ENCODE results near the gene RALGAPB.

Gene RALGAPB

DNA sequence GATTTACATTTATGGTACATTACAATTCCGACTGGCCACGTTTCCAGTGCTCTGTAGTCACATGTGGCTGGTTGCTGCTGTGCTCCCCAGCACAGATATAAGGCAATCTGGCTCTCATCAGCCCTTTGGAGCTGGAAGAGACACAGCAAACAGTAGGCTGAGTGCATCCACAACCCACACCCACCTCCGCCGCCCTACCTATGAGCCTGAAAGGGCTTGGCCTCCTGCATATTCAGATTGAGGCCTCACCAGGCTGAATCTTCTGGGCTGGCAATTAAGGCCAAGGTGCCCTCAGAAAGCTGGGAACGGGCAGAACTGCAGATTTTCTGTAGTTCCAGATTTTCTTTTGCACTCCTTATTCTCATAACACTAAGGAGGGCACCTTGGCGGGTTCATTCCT is 34.8 kb upstream of the RALGAPB start:
- TF ChIP-seq GATA3 (IDR thresholded peaks at IDR 0.05; ENCODE audit: low read depth, low read length): no peak
- TF ChIP-seq GATA2 (IDR thresholded peaks at IDR 0.05; ENCODE audit: low read depth, low read length): no peak

- TF ChIP-seq GATA2 (IDR thresholded peaks at IDR 0.05; ENCODE audit: low read depth, low read length) (no peak), GATA3 (IDR thresholded peaks at IDR 0.05; ENCODE audit: low read depth, low read length) (no peak)
Observed at GRCh38 chr20:38441916-38442315, 30.7 kb upstream of the RALGAPB start.

GRCh38 chr20:38445381-38445796 is 27.3 kb upstream of the RALGAPB start:
- no peak for TF ChIP-seq GATA2 (IDR thresholded peaks at IDR 0.05; ENCODE audit: low read depth, low read length)
- no peak for TF ChIP-seq GATA3 (IDR thresholded peaks at IDR 0.05; ENCODE audit: low read depth, low read length)

- TF ChIP-seq GATA3 (IDR thresholded peaks at IDR 0.05; ENCODE audit: low read depth, low read length) (no peak), GATA2 (IDR thresholded peaks at IDR 0.05; ENCODE audit: low read depth, low read length) (no peak)
Observed at GRCh38 chr20:38445901-38446425, 26.7 kb upstream of the RALGAPB start.

DNA sequence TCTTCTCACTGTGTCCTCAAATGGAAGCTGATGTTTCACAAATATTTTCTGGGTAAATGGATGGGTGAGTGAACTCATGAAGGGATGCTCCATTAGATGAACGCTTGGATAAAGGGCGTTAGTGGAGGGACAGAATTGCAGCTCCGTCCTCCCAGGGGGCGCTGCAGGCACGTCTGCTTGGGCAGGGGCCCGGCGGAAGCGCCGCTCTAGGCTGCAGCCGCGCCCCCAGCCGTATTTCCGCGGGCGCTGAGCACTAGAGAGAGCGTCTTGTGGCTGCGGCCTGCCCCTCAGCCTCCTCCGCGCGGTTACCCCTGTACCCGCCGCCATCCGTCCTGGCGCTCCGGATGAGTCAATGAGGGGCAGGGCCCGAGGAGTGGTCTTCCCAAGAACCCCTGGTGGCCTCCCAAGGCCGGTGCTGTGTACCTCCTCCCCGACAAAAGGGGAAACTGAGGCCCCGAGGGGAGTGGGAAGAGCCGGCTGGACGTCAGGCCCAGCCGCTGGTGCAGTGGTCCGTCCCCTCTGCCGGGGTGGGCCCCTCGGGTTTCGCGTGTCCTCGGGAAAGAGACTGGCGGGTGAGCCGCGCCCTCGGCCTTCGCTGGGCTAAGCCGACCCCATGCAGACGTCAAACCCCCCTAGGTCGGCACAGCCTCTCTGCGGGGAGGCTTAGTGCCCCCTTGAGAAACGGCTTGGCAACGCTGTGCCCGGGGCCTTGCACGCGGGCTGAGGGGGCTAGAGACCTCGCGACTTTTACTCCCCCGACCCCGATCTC is 26.0 kb upstream of the RALGAPB start:
- TF ChIP-seq GATA3 (IDR thresholded peaks at IDR 0.05; ENCODE audit: low read depth, low read length) (no peak), GATA2 (IDR thresholded peaks at IDR 0.05; ENCODE audit: low read depth, low read length) (peak; percentile 86)

DNA sequence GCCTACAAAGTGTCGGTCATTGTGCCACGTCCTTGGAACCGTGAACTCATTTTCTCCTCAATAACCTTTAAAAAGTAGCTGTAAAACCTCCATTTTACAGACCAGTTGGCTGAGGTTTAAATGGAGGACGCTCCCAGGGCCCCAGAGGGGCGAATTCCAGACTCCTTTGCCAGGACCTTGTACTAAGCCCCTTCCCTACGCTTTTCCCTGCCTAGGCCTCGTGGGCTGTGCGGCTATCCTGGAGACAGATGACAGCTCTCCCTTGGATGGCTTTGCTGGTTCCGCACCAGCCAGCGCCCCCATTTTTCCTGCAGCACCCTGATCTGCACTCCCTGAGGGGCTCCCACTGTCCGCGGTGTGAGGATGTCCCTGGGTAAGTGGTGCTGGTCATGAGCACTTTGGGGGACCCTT is 25.4 kb upstream of the RALGAPB start:
- TF ChIP-seq GATA3 (IDR thresholded peaks at IDR 0.05; ENCODE audit: low read depth, low read length): no peak
- no peak for TF ChIP-seq GATA2 (IDR thresholded peaks at IDR 0.05; ENCODE audit: low read depth, low read length)

DNA sequence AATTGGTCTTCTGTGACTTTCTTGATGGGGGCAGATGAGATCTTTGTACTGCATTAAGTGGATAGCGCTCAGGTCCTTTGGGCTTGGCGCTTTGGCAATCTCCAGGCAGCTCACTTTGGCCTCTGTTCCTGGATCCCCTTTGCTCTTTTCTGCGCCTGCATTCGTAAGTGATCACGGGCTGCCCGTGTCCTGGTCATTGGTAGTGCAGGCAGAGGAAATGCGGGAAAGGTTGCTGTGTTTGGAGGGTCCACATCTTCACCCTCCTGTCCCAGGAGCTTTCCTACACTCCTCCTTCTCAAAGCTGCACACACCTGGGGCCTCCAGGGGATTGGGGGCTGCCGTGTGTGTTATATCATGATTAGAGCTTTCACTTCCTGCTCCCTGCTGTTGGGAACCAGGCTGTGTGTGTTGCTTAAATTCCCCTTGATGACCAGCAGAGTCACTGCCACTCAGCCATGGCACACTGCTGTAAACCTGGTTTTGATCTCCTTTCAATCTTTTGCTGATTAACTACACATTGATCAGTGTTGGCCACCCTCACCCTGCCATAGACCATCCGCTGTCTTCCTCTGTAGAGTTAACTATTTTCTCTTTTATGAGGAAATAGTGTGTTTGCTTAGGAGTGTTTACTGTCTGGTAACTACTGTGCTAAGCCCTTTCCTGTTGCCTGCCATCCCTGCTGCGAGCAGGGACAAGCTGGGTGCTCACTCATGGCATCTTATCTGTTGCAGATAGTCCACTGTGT is 24.5 kb upstream of the RALGAPB start:
- TF ChIP-seq GATA3 (IDR thresholded peaks at IDR 0.05; ENCODE audit: low read depth, low read length) (no peak), GATA2 (IDR thresholded peaks at IDR 0.05; ENCODE audit: low read depth, low read length) (no peak)

GRCh38 chr20:38449046-38449445 is 23.6 kb upstream of the RALGAPB start:
- TF ChIP-seq GATA3 (IDR thresholded peaks at IDR 0.05; ENCODE audit: low read depth, low read length): no peak

- TF ChIP-seq GATA2 (IDR thresholded peaks at IDR 0.05; ENCODE audit: low read depth, low read length) (no peak), GATA3 (IDR thresholded peaks at IDR 0.05; ENCODE audit: low read depth, low read length) (no peak)
Observed at GRCh38 chr20:38450412-38450975, 22.1 kb upstream of the RALGAPB start.

GRCh38 chr20:38452880-38453624 is 19.6 kb upstream of the RALGAPB start:
- no peak for TF ChIP-seq GATA2 (IDR thresholded peaks at IDR 0.05; ENCODE audit: low read depth, low read length)
- no peak for TF ChIP-seq GATA3 (IDR thresholded peaks at IDR 0.05; ENCODE audit: low read depth, low read length)

- no peak for TF ChIP-seq GATA3 (IDR thresholded peaks at IDR 0.05; ENCODE audit: low read depth, low read length)
Observed at GRCh38 chr20:38453941-38454340, 18.7 kb upstream of the RALGAPB start.

- TF ChIP-seq GATA2 (IDR thresholded peaks at IDR 0.05; ENCODE audit: low read depth, low read length) (no peak), GATA3 (IDR thresholded peaks at IDR 0.05; ENCODE audit: low read depth, low read length) (no peak)
Observed at GRCh38 chr20:38454556-38455473, 17.8 kb upstream of the RALGAPB start.

DNA sequence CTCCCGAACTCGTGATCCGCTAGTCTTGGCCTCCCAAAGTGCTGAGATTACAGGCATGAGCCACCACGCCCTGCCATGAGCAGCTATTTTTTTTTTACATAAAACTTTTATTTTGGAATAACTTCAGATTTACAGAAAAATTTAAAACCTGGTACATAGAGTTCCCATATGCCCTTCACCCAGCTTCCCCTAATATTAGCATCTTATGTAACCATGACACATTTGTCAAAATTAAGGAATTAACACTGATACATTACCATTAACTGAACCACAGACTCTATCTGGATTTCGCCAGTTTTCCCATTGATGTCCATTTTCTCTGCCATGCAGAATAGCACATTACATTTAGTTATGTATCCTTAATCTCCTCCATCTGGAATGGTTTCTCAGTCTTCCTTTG is 14.3 kb upstream of the RALGAPB start:
- TF ChIP-seq GATA2 (IDR thresholded peaks at IDR 0.05; ENCODE audit: low read depth, low read length) (no peak), GATA3 (IDR thresholded peaks at IDR 0.05; ENCODE audit: low read depth, low read length) (no peak)
